ENCODE results near the gene LRCH4. TPM values are rescaled to one million over a fixed set of nuclear protein-coding genes. Genes with fewer than 3 reads are reported as not detected.
A peak's percentile ranks its signal among the peaks of the same experiment; 100 is the strongest.

LRCH4 gene
- total RNA-seq, 1 donor from 2014 or later = 89.7 TPM

GRCh38 chr7:100627238-100627549 lies 41.3 kb upstream of the LRCH4 start:
- Mint-ChIP-seq H3K27me3 (ENCODE audit: unreplicated experiment) (peaks cover 9% of the 10 kb centered on the region), H3K9me3 (ENCODE audit: unreplicated experiment) (no peaks in the 10 kb centered on the region), H3K36me3 (ENCODE audit: low read depth, unreplicated experiment) (peaks cover under 1% of the 10 kb centered on the region), H3K27ac (ENCODE audit: unreplicated experiment) (no peak overlapping the region), H3K4me3 (ENCODE audit: unreplicated experiment) (no peak overlapping the region), H3K4me1 (ENCODE audit: unreplicated experiment) (peaks cover 1% of the 10 kb centered on the region)
- DNase-seq (ENCODE audit: low spot score) = no peak
- no peak for TF ChIP-seq CTCF (IDR thresholded peaks at IDR 0.05; ENCODE audit: unreplicated experiment)

DNA sequence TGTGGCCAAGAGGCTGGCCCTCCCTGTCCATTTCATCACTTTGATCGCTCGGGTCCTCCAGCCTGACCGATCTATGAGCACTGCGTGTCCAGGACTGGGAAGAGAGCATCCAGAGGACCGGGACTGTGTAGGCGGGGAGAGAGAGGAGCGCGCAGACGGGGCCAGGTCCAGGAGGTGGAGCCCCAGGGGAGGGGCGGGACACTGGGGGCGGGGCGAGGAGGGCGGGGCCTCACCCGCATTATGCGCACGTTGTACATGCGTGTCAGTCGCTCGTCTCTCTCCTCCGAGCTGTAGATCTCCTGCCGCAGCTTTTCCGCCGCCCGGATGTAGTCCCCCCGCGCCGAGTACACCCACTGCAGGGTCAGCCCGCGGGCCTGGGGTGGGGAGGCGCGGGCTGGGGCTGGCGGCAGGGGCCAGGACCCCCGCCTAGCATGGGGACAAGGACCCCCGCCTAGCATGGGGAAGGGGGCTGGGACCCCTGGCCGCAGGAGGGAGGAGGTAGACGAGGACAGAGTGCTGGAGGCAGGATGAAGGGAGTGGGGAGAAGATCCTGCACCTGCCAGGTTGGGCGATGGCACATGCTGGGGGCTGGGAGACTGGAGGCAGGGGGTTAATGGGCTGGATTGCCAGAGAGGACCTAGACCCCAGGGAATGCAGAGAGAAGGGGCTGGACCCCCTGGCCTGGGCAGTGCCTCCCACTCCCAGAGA lies 40.8 kb upstream of the LRCH4 start:
- no peak for TF ChIP-seq CTCF (IDR thresholded peaks at IDR 0.05; ENCODE audit: unreplicated experiment)
- no peak overlapping the region for H3K27ac Mint-ChIP-seq (ENCODE audit: unreplicated experiment)
- H3K9me3 Mint-ChIP-seq (ENCODE audit: unreplicated experiment) = no peaks in the 10 kb centered on the region
- H3K36me3 Mint-ChIP-seq (ENCODE audit: low read depth, unreplicated experiment) = peaks cover 6% of the 10 kb centered on the region
- H3K27me3 Mint-ChIP-seq (ENCODE audit: unreplicated experiment) = peaks cover 9% of the 10 kb centered on the region
- H3K4me3 Mint-ChIP-seq (ENCODE audit: unreplicated experiment) = no peak overlapping the region
- no peaks in the 10 kb centered on the region for H3K4me1 Mint-ChIP-seq (ENCODE audit: unreplicated experiment)
- DNase-seq (ENCODE audit: low spot score) = peak; percentile 76

DNA sequence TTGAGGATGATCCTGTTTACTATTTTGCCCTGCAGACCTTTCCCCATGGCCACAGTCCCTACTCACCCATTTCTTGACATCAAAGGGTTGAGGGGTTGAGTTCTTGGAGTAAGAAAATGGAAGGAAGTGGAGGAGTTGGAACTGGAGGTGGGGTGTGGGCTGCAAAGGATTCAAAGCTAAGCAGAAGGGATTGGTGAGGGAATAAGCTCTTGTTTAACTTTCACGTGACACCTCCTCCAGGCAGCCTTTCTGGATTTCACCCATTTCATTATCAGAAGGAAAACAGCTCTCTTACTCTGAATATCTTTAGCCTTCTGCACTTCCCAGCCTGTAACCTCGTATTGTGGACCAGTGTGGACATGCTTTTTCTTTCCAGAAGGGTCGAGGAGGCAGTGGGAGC lies 40.1 kb upstream of the LRCH4 start:
- peaks cover 11% of the 10 kb centered on the region for H3K27me3 Mint-ChIP-seq (ENCODE audit: unreplicated experiment)
- H3K36me3 Mint-ChIP-seq (ENCODE audit: low read depth, unreplicated experiment) = peaks cover 9% of the 10 kb centered on the region
- no peak for DNase-seq (ENCODE audit: low spot score)
- peak overlapping the region; percentile 58 for H3K27ac Mint-ChIP-seq (ENCODE audit: unreplicated experiment)
- H3K9me3 Mint-ChIP-seq (ENCODE audit: unreplicated experiment) = no peaks in the 10 kb centered on the region
- peak overlapping the region; percentile 18 for H3K4me3 Mint-ChIP-seq (ENCODE audit: unreplicated experiment)
- no peaks in the 10 kb centered on the region for H3K4me1 Mint-ChIP-seq (ENCODE audit: unreplicated experiment)
- no peak for TF ChIP-seq CTCF (IDR thresholded peaks at IDR 0.05; ENCODE audit: unreplicated experiment)

- Mint-ChIP-seq H3K27ac (ENCODE audit: unreplicated experiment) (peak overlapping the region; percentile 57), H3K9me3 (ENCODE audit: unreplicated experiment) (no peaks in the 10 kb centered on the region), H3K36me3 (ENCODE audit: low read depth, unreplicated experiment) (peaks cover 9% of the 10 kb centered on the region), H3K4me3 (ENCODE audit: unreplicated experiment) (peak overlapping the region; percentile 10), H3K27me3 (ENCODE audit: unreplicated experiment) (peaks cover 11% of the 10 kb centered on the region), H3K4me1 (ENCODE audit: unreplicated experiment) (no peaks in the 10 kb centered on the region)
- no peak for TF ChIP-seq CTCF (IDR thresholded peaks at IDR 0.05; ENCODE audit: unreplicated experiment)
- no peak for DNase-seq (ENCODE audit: low spot score)
Measured at GRCh38 chr7:100623951-100624824, 38.3 kb upstream of the LRCH4 start.

GRCh38 chr7:100621554-100621953 lies 35.6 kb upstream of the LRCH4 start:
- DNase-seq (ENCODE audit: low spot score) = no peak
- no peak for TF ChIP-seq CTCF (IDR thresholded peaks at IDR 0.05; ENCODE audit: unreplicated experiment)
- Mint-ChIP-seq H3K36me3 (ENCODE audit: low read depth, unreplicated experiment) (peaks cover 9% of the 10 kb centered on the region), H3K27ac (ENCODE audit: unreplicated experiment) (no peak overlapping the region), H3K4me1 (ENCODE audit: unreplicated experiment) (no peaks in the 10 kb centered on the region), H3K27me3 (ENCODE audit: unreplicated experiment) (peaks cover 8% of the 10 kb centered on the region), H3K4me3 (ENCODE audit: unreplicated experiment) (peak overlapping the region; percentile 3), H3K9me3 (ENCODE audit: unreplicated experiment) (no peaks in the 10 kb centered on the region)
